ENCODE measurements around the gene MAPKAPK2. TPM values are rescaled to one million over a fixed set of nuclear protein-coding genes. Genes with fewer than 3 reads are reported as not detected.

Gene MAPKAPK2
- total RNA-seq, 4 donors from 2014 or later: 49.6 to 92.4 (median 59.6) TPM

GRCh38 chr1:206739411-206740076 lies 54.8 kb downstream of the MAPKAPK2 start:
- H3K9me3 ChIP-seq: no peaks in the 10 kb centered on the region
- TF ChIP-seq CTCF (IDR thresholded peaks at IDR 0.05): no peak
- no peak for TF ChIP-seq POLR2A (IDR thresholded peaks at IDR 0.05)
- DNase-seq: peak in 2 of 3 donors; percentile 64 to 69
- H3K27me3 ChIP-seq: no peaks in the 10 kb centered on the region
- peaks cover 0 to 4% (median 0%) of the 10 kb centered on the region in 3 donors for H3K36me3 ChIP-seq
- H3K4me1 ChIP-seq: peaks cover 0 to 10% (median 4%) of the 10 kb centered on the region in 4 donors
- H3K4me3 ChIP-seq: no peak overlapping the region
- H3K27ac ChIP-seq: peak overlapping the region in 2 of 4 donors; percentile 21 to 63

- DNase-seq: no peak
- H3K27me3 ChIP-seq: no peaks in the 10 kb centered on the region
- no peak for TF ChIP-seq POLR2A (IDR thresholded peaks at IDR 0.05)
- TF ChIP-seq CTCF (IDR thresholded peaks at IDR 0.05): no peak
- H3K27ac ChIP-seq: peak overlapping the region in 1 of 4 donors; percentile 63
- H3K36me3 ChIP-seq: no peaks in the 10 kb centered on the region
- no peak overlapping the region for H3K4me3 ChIP-seq
- H3K9me3 ChIP-seq: no peaks in the 10 kb centered on the region
- H3K4me1 ChIP-seq: peaks cover 0 to 10% (median 2%) of the 10 kb centered on the region in 4 donors
Measured at GRCh38 chr1:206741142-206741701, 56.5 kb downstream of the MAPKAPK2 start.

- H3K9me3 ChIP-seq: no peaks in the 10 kb centered on the region
- H3K27ac ChIP-seq: no peak overlapping the region
- no peaks in the 10 kb centered on the region for H3K36me3 ChIP-seq
- H3K27me3 ChIP-seq: no peaks in the 10 kb centered on the region
- DNase-seq: no peak
- H3K4me3 ChIP-seq: no peak overlapping the region
- no peak for TF ChIP-seq POLR2A (IDR thresholded peaks at IDR 0.05)
- no peak for TF ChIP-seq CTCF (IDR thresholded peaks at IDR 0.05)
- H3K4me1 ChIP-seq: peaks cover 0 to 10% (median 2%) of the 10 kb centered on the region in 4 donors
Measured at GRCh38 chr1:206742719-206743383, 58.1 kb downstream of the MAPKAPK2 start.

GRCh38 chr1:206744683-206745082 lies 60.0 kb downstream of the MAPKAPK2 start:
- Histone ChIP-seq H3K4me3 (no peak overlapping the region), H3K36me3 (no peaks in the 10 kb centered on the region), H3K4me1 (peaks cover 0 to 3% (median 0%) of the 10 kb centered on the region in 4 donors), H3K27ac (no peak overlapping the region), H3K27me3 (no peaks in the 10 kb centered on the region), H3K9me3 (no peaks in the 10 kb centered on the region)
- no peak for TF ChIP-seq POLR2A (IDR thresholded peaks at IDR 0.05)
- no peak for TF ChIP-seq CTCF (IDR thresholded peaks at IDR 0.05)
- DNase-seq: no peak

- TF ChIP-seq POLR2A (IDR thresholded peaks at IDR 0.05) (no peak), CTCF (IDR thresholded peaks at IDR 0.05) (no peak)
- Histone ChIP-seq H3K27ac (no peak overlapping the region), H3K4me3 (no peak overlapping the region), H3K9me3 (no peaks in the 10 kb centered on the region), H3K27me3 (no peaks in the 10 kb centered on the region), H3K36me3 (no peaks in the 10 kb centered on the region), H3K4me1 (no peaks in the 10 kb centered on the region)
- DNase-seq: no peak
Measured at GRCh38 chr1:206745301-206745700, 60.6 kb downstream of the MAPKAPK2 start.
